IMR-90 (cell line): ENCODE measurements around the gene CREBBP. TPM values are rescaled to one million over a fixed set of nuclear protein-coding genes. Genes with fewer than 3 reads are reported as not detected.

Experiments
- ATAC-seq: fragments of 200-7000 bp; cut with Tn5 transposase; 2 replicates; pipeline ENCODE4 v1.9.1; 2020; ENCODE audit warnings: low read depth, mild to moderate bottlenecking, moderate library complexity
- BruUV-seq: library from RNA; stranded (reverse); fragments of 400-500 nt; replicated peaks from 2 replicates; lab custom pipeline; 2021; lab: Mats Ljungman, UMichigan
- CTCF ChIA-PET: fragments of 300-600 bp; formaldehyde crosslinking; extraction: SDS; loops from one replicate; lab custom pipeline; 2021; ENCODE audit warnings: antibody characterized with exemption; lab: Yijun Ruan, JAX
- POLR2A ChIA-PET: fragments of 300-600 bp; sonication (Branson Sonifier 250); formaldehyde crosslinking; loops from one replicate; lab custom pipeline; 2022; ENCODE audit warnings: antibody characterized with exemption; ENCODE audit not compliant: unreplicated experiment; lab: Charles Lee
- DNase-seq: peaks from one replicate; pipeline ENCODE4 v3.0.0; 2013
- H2AFZ ChIP-seq: replicated peaks from 2 replicates; pipeline ENCODE3; 2013; ENCODE audit warnings: low read length, mild to moderate bottlenecking; ENCODE audit not compliant: poor library complexity
- H2AK5ac ChIP-seq: 2 replicates; pipeline ENCODE4 v1.6.1; 2013; ENCODE audit warnings: low read depth, low read length, inconsistent platforms
- H2AK9ac ChIP-seq: replicated peaks from 2 replicates; pipeline ENCODE3; 2013; ENCODE audit warnings: mild to moderate bottlenecking, low read depth, low read length, moderate library complexity; ENCODE audit not compliant: poor library complexity
- H2BK120ac ChIP-seq: 2 replicates; pipeline ENCODE4 v1.6.1; 2013; ENCODE audit warnings: low read depth, low read length, inconsistent platforms
- H2BK15ac ChIP-seq: 3 replicates; pipeline ENCODE4 v1.6.1; 2013; ENCODE audit warnings: low read depth, low read length, inconsistent platforms
- H2BK20ac ChIP-seq: 2 replicates; pipeline ENCODE4 v1.6.1; 2013; ENCODE audit warnings: low read depth, mild to moderate bottlenecking, inconsistent platforms, low read length, moderate library complexity
- H2BK5ac ChIP-seq: 2 replicates; pipeline ENCODE4 v1.6.1; 2013; ENCODE audit warnings: mild to moderate bottlenecking, low read depth, low read length, inconsistent platforms; ENCODE audit not compliant: poor library complexity, severe bottlenecking
- H3K14ac ChIP-seq: replicated peaks from 2 replicates; pipeline ENCODE4 v1.6.1; 2013; ENCODE audit warnings: low read depth, low read length, inconsistent platforms
- H3K18ac ChIP-seq: 2 replicates; pipeline ENCODE4 v1.6.1; 2013; ENCODE audit warnings: low read depth, low read length, control low read depth
- H3K23ac ChIP-seq: 2 replicates; pipeline ENCODE4 v1.6.1; 2013; ENCODE audit warnings: low read depth, low read length, inconsistent platforms
- H3K27ac ChIP-seq: 2 replicates; pipeline ENCODE4 v1.5.1; 2013; ENCODE audit warnings: mild to moderate bottlenecking, control low read depth, low read length; ENCODE audit not compliant: insufficient read depth
- H3K27me3 ChIP-seq: 2 replicates; pipeline ENCODE4 v1.6.1; 2013; ENCODE audit warnings: low read length; ENCODE audit not compliant: control insufficient read depth, insufficient read depth
- H3K36me3 ChIP-seq: 2 replicates; pipeline ENCODE4 v1.6.1; 2013; ENCODE audit warnings: low read length, mixed read lengths; ENCODE audit not compliant: control insufficient read depth, insufficient read depth
- H3K4ac ChIP-seq: 2 replicates; pipeline ENCODE4 v1.6.1; 2013; ENCODE audit warnings: low read depth, low read length, inconsistent platforms
- H3K4me1 ChIP-seq: 2 replicates; pipeline ENCODE4 v1.6.1; 2013; ENCODE audit warnings: low read length, mixed read lengths; ENCODE audit not compliant: control insufficient read depth, insufficient read depth
- H3K4me2 ChIP-seq: 2 replicates; pipeline ENCODE4 v1.6.1; 2013; ENCODE audit warnings: low read depth, mild to moderate bottlenecking, control low read depth, low read length, moderate library complexity
- H3K4me3 ChIP-seq: 2 replicates; pipeline ENCODE4 v1.5.1; 2013; ENCODE audit warnings: low read depth, mild to moderate bottlenecking, control low read depth, low read length, moderate library complexity; ENCODE audit not compliant: insufficient read depth
- H3K56ac ChIP-seq: 2 replicates; pipeline ENCODE4 v1.6.1; 2013; ENCODE audit warnings: low read length, inconsistent platforms; ENCODE audit not compliant: insufficient read depth; ENCODE audit errors: extremely low read depth
- H3K79me1 ChIP-seq, 2 experiments: 2 replicates each; pipeline ENCODE4 v1.6.1; 2013; ENCODE audit warnings: low read length in 2 of 2, inconsistent platforms in 1 of 2, low read depth in 1 of 2
- H3K9ac ChIP-seq: 2 replicates; pipeline ENCODE4 v1.6.1; 2013; ENCODE audit warnings: low read depth, low read length, control low read depth
- H3K9me1 ChIP-seq: 2 replicates; pipeline ENCODE4 v1.6.1; 2013; ENCODE audit warnings: low read length, inconsistent platforms; ENCODE audit not compliant: insufficient read depth
- H3K9me3 ChIP-seq: 2 replicates; pipeline ENCODE4 v1.6.1; 2013; ENCODE audit warnings: low read length; ENCODE audit not compliant: control insufficient read depth, insufficient read depth
- H4K20me1 ChIP-seq: 2 replicates; pipeline ENCODE4 v1.6.1; 2013; ENCODE audit warnings: low read length, inconsistent platforms; ENCODE audit not compliant: insufficient read depth
- H4K5ac ChIP-seq: 2 replicates; pipeline ENCODE4 v1.6.1; 2013; ENCODE audit warnings: mild to moderate bottlenecking, low read depth, low read length, control low read depth
- H4K8ac ChIP-seq, 2 experiments: 2 replicates each; pipeline ENCODE4 v1.6.1; 2013; ENCODE audit warnings: low read depth in 2 of 2, low read length in 2 of 2, control low read depth in 1 of 2, inconsistent platforms in 1 of 2
- H4K91ac ChIP-seq: 2 replicates; pipeline ENCODE4 v1.6.1; 2013; ENCODE audit warnings: low read depth, low read length, inconsistent platforms; ENCODE audit not compliant: insufficient read depth
- CHD1 ChIP-seq: IDR thresholded peaks from 2 replicates; pipeline ENCODE4 v1.6.1; 2012; ENCODE audit warnings: low read depth, low read length, improper control_type of control experiment
- WGBS, 2 experiments: methylation state at CpG; one replicate each; pipeline versions ENCODE4 v1.1.5 to v1.1.7; 2013; ENCODE audit warnings: missing lambda C conversion rate in 2 of 2; ENCODE audit not compliant: insufficient read length in 1 of 2; ENCODE audit errors: extremely low coverage in 2 of 2; 5-methylcytosine and 5-hydroxymethylcytosine counted together
- dilution Hi-C: fragments of 300-500 bp; cut with HindIII; formaldehyde crosslinking; loops from one replicate; pipeline ENCODE4 v1.14.3; 2018; ENCODE audit warnings: low sequenced_read_pairs; ENCODE audit not compliant: unreplicated experiment
- in situ Hi-C: fragments of 300-500 bp; cut with MboI; formaldehyde crosslinking; loops from 3 replicates; pipeline ENCODE4 v1.14.3; 2019; ENCODE audit warnings: low sequenced_read_pairs, inconsistent platforms, mixed read lengths
- intact Hi-C: fragments of 100-400 bp; cut with micrococcal nuclease; formaldehyde crosslinking; loops from 2 replicates; pipeline ENCODE4 v1.10.0; 2022
- polyA plus RNA-seq, 3 experiments: library from polyadenylated mRNA; depleted of rRNA; stranded (reverse); fragments of >200 nt; gene quantifications; 2 replicates each; pipeline ENCODE4 v1.2.3, GENCODE V29; 2012; ENCODE audit warnings: low replicate concordance in 1 of 3
- total RNA-seq: library from RNA; depleted of rRNA; stranded (reverse); fragments of >200 nt; gene quantifications from 2 replicates; pipeline ENCODE4 v1.2.3, GENCODE V29; 2012
- TF ChIP-seq, protein P1 (sequence below): conservative IDR thresholded peaks from 2 replicates; pipeline ENCODE4 v1.5.1; 2012; ENCODE audit warnings: mild to moderate bottlenecking, low read depth, low read length, improper control_type of control experiment

CREBBP gene
- total and polyA plus RNA-seq, 2 of the 4 experiments (the other 2 are of a cell fraction): 7.3 to 12.5 TPM

DNA sequence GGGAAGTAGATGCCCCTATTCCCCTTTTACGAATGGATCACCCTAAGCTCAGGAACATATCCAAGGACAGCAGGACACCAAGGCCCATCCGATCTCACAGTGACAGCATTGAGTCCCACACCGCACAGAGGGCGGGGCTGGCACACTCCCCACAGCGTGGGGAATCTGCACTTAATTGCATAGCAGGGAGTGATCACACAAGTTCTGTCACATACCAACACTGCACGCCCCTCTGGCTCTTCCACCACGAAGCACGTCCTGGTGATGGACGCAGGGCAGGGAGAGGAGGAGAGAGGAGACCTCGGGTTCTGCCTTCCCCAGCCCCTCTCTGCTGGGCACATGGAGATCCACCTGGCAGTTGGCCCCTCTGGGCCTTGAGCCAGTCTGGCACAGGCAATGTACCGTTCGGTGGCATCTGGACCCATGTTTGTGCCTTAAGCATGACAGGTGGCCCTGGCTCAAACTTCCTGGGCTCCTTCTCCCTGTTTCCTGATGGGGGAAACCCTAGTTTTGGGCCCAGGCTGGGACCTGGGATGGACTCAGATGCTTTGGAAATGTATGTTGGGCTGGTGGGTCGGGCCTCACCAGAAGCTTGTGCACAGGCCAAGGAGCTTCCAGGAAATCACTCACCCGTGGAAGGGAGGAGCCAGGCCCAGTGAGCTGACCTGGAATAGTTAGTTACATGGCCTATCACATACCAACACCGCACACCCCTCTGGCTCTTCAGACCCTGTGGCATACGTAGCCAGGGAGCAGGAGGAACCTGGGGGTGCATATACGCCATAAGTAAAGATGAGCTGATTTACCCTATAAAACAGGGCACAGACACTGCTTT lies 35.1 kb upstream of the CREBBP start:
- Histone ChIP-seq H3K9ac (no peak overlapping the region), H2AK5ac (no peak overlapping the region), H2BK5ac (no peak overlapping the region), H3K27ac (no peak overlapping the region), H2BK15ac (no peak overlapping the region), H3K56ac (no peak overlapping the region), H3K4me1 (no peaks in the 10 kb centered on the region), H4K5ac (no peak overlapping the region), H3K27me3 (peaks cover 5% of the 10 kb centered on the region), H3K23ac (no peak overlapping the region), H4K20me1 (no peaks in the 10 kb centered on the region), H2BK120ac (no peak overlapping the region), H2AFZ (peak overlapping the region; percentile 48), H3K79me1 (no peaks in the 10 kb centered on the region), H2AK9ac (no peak overlapping the region), H3K18ac (no peak overlapping the region), H3K36me3 (no peaks in the 10 kb centered on the region), H3K4me3 (no peak overlapping the region), H3K4me2 (no peak overlapping the region), H2BK20ac (no peak overlapping the region), H3K9me3 (peaks cover 12% of the 10 kb centered on the region), H3K14ac (no peak overlapping the region), H3K4ac (no peak overlapping the region), H3K9me1 (no peaks in the 10 kb centered on the region), H4K91ac (no peak overlapping the region), H4K8ac (no peak overlapping the region)
- WGBS, 2 experiments: 72% methylated on average over 5 of the region's 17 CpGs; no CpG with 5 or more reads in 1 of the 2 experiments
- intact Hi-C loops: no loop called here
- dilution Hi-C loops: no loop called here
- ChIA-PET POLR2A (no interaction called here), CTCF (no interaction called here)
- no TSS peak for BruUV-seq
- in situ Hi-C loops: no loop called here
- TF ChIP-seq, protein P1, sequence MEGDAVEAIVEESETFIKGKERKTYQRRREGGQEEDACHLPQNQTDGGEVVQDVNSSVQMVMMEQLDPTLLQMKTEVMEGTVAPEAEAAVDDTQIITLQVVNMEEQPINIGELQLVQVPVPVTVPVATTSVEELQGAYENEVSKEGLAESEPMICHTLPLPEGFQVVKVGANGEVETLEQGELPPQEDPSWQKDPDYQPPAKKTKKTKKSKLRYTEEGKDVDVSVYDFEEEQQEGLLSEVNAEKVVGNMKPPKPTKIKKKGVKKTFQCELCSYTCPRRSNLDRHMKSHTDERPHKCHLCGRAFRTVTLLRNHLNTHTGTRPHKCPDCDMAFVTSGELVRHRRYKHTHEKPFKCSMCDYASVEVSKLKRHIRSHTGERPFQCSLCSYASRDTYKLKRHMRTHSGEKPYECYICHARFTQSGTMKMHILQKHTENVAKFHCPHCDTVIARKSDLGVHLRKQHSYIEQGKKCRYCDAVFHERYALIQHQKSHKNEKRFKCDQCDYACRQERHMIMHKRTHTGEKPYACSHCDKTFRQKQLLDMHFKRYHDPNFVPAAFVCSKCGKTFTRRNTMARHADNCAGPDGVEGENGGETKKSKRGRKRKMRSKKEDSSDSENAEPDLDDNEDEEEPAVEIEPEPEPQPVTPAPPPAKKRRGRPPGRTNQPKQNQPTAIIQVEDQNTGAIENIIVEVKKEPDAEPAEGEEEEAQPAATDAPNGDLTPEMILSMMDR: no peak
- no peak for TF ChIP-seq CHD1
- DNase-seq: no peak
- ATAC-seq: no peak
